MV-4-11 (cell line): ENCODE results near the gene C10orf62.

Experiments
- DNase-seq: peaks from one replicate; lab custom pipeline; 2025; lab: John Stamatoyannopoulos, UW

The C10orf62 gene

GRCh38 chr10:97585439-97585811, 4.1 kb upstream of the C10orf62 start:
- no peak for DNase-seq

GRCh38 chr10:97587183-97587582, 2.3 kb upstream of the C10orf62 start:
- no peak for DNase-seq

GRCh38 chr10:97590082-97590747, 694 bp downstream of the C10orf62 start:
- DNase-seq, result no peak

- DNase-seq, result no peak
Measured at GRCh38 chr10:97590748-97591495, 1.4 kb downstream of the C10orf62 start.

- DNase-seq, result no peak
Measured at GRCh38 chr10:97593421-97593820, 3.9 kb downstream of the C10orf62 start.

GRCh38 chr10:97596101-97597082, 6.9 kb downstream of the C10orf62 start:
- DNase-seq, result no peak

- DNase-seq, result no peak
Measured at GRCh38 chr10:97597778-97598177, 8.3 kb downstream of the C10orf62 start.

GRCh38 chr10:97598407-97599271, 9.1 kb downstream of the C10orf62 start:
- no peak for DNase-seq

GRCh38 chr10:97599272-97599619, 9.7 kb downstream of the C10orf62 start:
- no peak for DNase-seq

GRCh38 chr10:97600616-97601015, 11.1 kb downstream of the C10orf62 start:
- DNase-seq, result no peak

GRCh38 chr10:97601268-97602215, 12.0 kb downstream of the C10orf62 start:
- DNase-seq, result no peak

GRCh38 chr10:97607095-97607636, 17.6 kb downstream of the C10orf62 start:
- no peak for DNase-seq

- no peak for DNase-seq
Measured at GRCh38 chr10:97608991-97609561, 19.6 kb downstream of the C10orf62 start.

GRCh38 chr10:97611473-97611872, 22.0 kb downstream of the C10orf62 start:
- no peak for DNase-seq

GRCh38 chr10:97612386-97612785, 22.9 kb downstream of the C10orf62 start:
- DNase-seq, result no peak

- no peak for DNase-seq
Measured at GRCh38 chr10:97618285-97618684, 28.8 kb downstream of the C10orf62 start.

- no peak for DNase-seq
Measured at GRCh38 chr10:97618733-97619132, 29.2 kb downstream of the C10orf62 start.

- DNase-seq, result no peak
Measured at GRCh38 chr10:97623277-97623676, 33.8 kb downstream of the C10orf62 start.

GRCh38 chr10:97627731-97628130, 38.2 kb downstream of the C10orf62 start:
- no peak for DNase-seq

GRCh38 chr10:97628228-97628627, 38.7 kb downstream of the C10orf62 start:
- no peak for DNase-seq
